SK-N-SH treated with all-trans-retinoic acid at 6 μM for 48 hours (cell line): Measurements from ENCODE around the gene ASTN2.

ENCODE experiments used
- ATAC-seq: fragments of 200-7000 bp; cut with Tn5 transposase; 3 replicates; pipeline ENCODE4 v1.9.1; 2020; ENCODE audit warnings: mild to moderate bottlenecking, moderate library complexity
- ARNTL ChIP-seq: fragments of 450-650 bp; formaldehyde crosslinking; IDR thresholded peaks from 2 replicates; pipeline ENCODE4 v1.5.0; 2020; ENCODE audit warnings: low read depth, mild to moderate bottlenecking, moderate library complexity, borderline replicate concordance
- BACH2 ChIP-seq: fragments of 250-450 bp; sonication (Bioruptor Pico); IDR thresholded peaks from 2 replicates; pipeline ENCODE4 v1.9.0; 2021; ENCODE audit warnings: mild to moderate bottlenecking, borderline replicate concordance
- CSDC2 ChIP-seq: fragments of 250-450 bp; sonication (Bioruptor Pico); IDR thresholded peaks from 2 replicates; pipeline ENCODE4 v1.5.0; 2020; ENCODE audit warnings: mild to moderate bottlenecking, moderate library complexity
- ESRRG ChIP-seq: fragments of 250-450 bp; sonication (Bioruptor Pico); IDR thresholded peaks from 2 replicates; pipeline ENCODE4 v1.6.1; 2021; ENCODE audit warnings: mild to moderate bottlenecking
- GLIS3 ChIP-seq: fragments of 250-450 bp; sonication (Bioruptor Pico); IDR thresholded peaks from 2 replicates; pipeline ENCODE4 v1.5.0; 2020; ENCODE audit warnings: mild to moderate bottlenecking, moderate library complexity
- ISL1 ChIP-seq: fragments of 250-450 bp; sonication (Bioruptor Pico); IDR thresholded peaks from 2 replicates; pipeline ENCODE4 v2.1.2; 2022; ENCODE audit warnings: mild to moderate bottlenecking, moderate library complexity
- OSR1 ChIP-seq: fragments of 250-450 bp; sonication (Bioruptor Pico); IDR thresholded peaks from 2 replicates; pipeline ENCODE4 v1.8.0; 2022; ENCODE audit warnings: moderate library complexity, mild to moderate bottlenecking, inconsistent platforms
- PPARA ChIP-seq: fragments of 250-450 bp; sonication (Bioruptor Pico); IDR thresholded peaks from 2 replicates; pipeline ENCODE4 v1.5.0; 2020; ENCODE audit warnings: mild to moderate bottlenecking, borderline replicate concordance
- RARB ChIP-seq: fragments of 250-450 bp; sonication (Bioruptor Pico); IDR thresholded peaks from 2 replicates; pipeline ENCODE4 v1.8.0; 2021; ENCODE audit warnings: mild to moderate bottlenecking, moderate library complexity
- SNAI2 ChIP-seq: fragments of 250-450 bp; sonication (Bioruptor Pico); IDR thresholded peaks from 2 replicates; pipeline ENCODE4 v1.5.0; 2020; ENCODE audit warnings: mild to moderate bottlenecking, moderate library complexity
- TCF4 ChIP-seq: fragments of 250-450 bp; sonication (Bioruptor Pico); IDR thresholded peaks from 2 replicates; pipeline ENCODE4 v1.8.0; 2021; ENCODE audit warnings: mild to moderate bottlenecking, moderate library complexity, borderline replicate concordance
- TOX ChIP-seq: fragments of 250-450 bp; sonication (Bioruptor Pico); IDR thresholded peaks from 2 replicates; pipeline ENCODE4 v1.8.0; 2021; ENCODE audit warnings: mild to moderate bottlenecking, moderate library complexity, borderline replicate concordance
- ZC3H10 ChIP-seq: fragments of 250-450 bp; sonication (Bioruptor Pico); IDR thresholded peaks from 2 replicates; pipeline ENCODE4 v1.5.1; 2021; ENCODE audit warnings: mild to moderate bottlenecking, moderate library complexity
- ZFP3 ChIP-seq: fragments of 250-450 bp; sonication (Bioruptor Pico); IDR thresholded peaks from 2 replicates; pipeline ENCODE4 v1.5.0; 2020; ENCODE audit warnings: mild to moderate bottlenecking, moderate library complexity
- ZFP30 ChIP-seq: fragments of 450-650 bp; formaldehyde crosslinking; IDR thresholded peaks from 2 replicates; pipeline ENCODE4 v1.5.0; 2022; ENCODE audit warnings: mild to moderate bottlenecking, moderate library complexity
- ZNF565 ChIP-seq: fragments of 450-650 bp; formaldehyde crosslinking; conservative IDR thresholded peaks from 2 replicates; pipeline ENCODE4 v1.5.0; 2020; ENCODE audit warnings: low read depth, mild to moderate bottlenecking, moderate library complexity
- ZNF70 ChIP-seq: fragments of 450-650 bp; formaldehyde crosslinking; IDR thresholded peaks from 2 replicates; pipeline ENCODE4 v1.5.0; 2020; ENCODE audit warnings: mild to moderate bottlenecking, moderate library complexity
- ZNF8 ChIP-seq: fragments of 450-650 bp; formaldehyde crosslinking; IDR thresholded peaks from 2 replicates; pipeline ENCODE4 v1.5.0; 2020; ENCODE audit warnings: mild to moderate bottlenecking, moderate library complexity
- TF ChIP-seq, protein P1 (sequence below): fragments of 250-450 bp; sonication (Bioruptor Pico); IDR thresholded peaks from 2 replicates; pipeline ENCODE4 v1.8.0; 2020; ENCODE audit warnings: mild to moderate bottlenecking, moderate library complexity, borderline replicate concordance
- TF ChIP-seq, protein P2 (sequence below): fragments of 250-450 bp; sonication (Bioruptor Pico); IDR thresholded peaks from 2 replicates; pipeline ENCODE4 v1.5.1; 2021; ENCODE audit warnings: mild to moderate bottlenecking, moderate library complexity
- TF ChIP-seq, protein P3 (sequence below): fragments of 250-450 bp; sonication (Bioruptor Pico); IDR thresholded peaks from 2 replicates; pipeline ENCODE4 v1.5.0; 2020; ENCODE audit warnings: mild to moderate bottlenecking, moderate library complexity
- TF ChIP-seq, protein P4 (sequence below): fragments of 250-450 bp; sonication (Bioruptor Pico); IDR thresholded peaks from 2 replicates; pipeline ENCODE4 v1.8.0; 2021; ENCODE audit warnings: low read depth, mild to moderate bottlenecking, moderate library complexity, borderline replicate concordance

ASTN2 gene

DNA sequence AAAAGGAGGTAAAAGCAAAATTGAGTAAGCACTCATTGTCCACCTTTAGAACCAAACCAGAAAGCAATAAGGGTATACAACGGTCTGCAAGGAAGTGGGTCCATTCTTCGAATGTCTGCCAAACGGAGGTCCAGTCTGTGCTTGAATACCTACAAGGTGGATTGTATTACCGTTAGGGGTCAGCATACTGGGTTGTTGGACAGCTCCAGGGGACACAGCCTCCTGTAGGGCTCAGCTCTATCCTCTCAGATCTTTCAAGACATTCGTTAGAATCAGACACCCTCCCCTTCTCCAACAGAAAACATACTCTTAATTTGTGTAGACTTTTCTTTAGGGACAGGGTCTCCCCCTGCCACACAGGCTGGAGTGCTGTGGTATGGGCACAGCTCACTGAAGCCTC lies 5.5 kb downstream of the ASTN2 start (continued):
- TF ChIP-seq ZNF70 (CRISPR knock-in tag): no peak
- no peak for TF ChIP-seq SNAI2 (CRISPR knock-in tag)
- no peak for TF ChIP-seq OSR1 (CRISPR knock-in tag)
- no peak for TF ChIP-seq ZFP30
- TF ChIP-seq ZNF565 (CRISPR knock-in tag): no peak
- TF ChIP-seq RARB: no peak
- no peak for TF ChIP-seq PPARA (CRISPR knock-in tag)
- TF ChIP-seq ARNTL (CRISPR knock-in tag): no peak
- TF ChIP-seq, protein P1, sequence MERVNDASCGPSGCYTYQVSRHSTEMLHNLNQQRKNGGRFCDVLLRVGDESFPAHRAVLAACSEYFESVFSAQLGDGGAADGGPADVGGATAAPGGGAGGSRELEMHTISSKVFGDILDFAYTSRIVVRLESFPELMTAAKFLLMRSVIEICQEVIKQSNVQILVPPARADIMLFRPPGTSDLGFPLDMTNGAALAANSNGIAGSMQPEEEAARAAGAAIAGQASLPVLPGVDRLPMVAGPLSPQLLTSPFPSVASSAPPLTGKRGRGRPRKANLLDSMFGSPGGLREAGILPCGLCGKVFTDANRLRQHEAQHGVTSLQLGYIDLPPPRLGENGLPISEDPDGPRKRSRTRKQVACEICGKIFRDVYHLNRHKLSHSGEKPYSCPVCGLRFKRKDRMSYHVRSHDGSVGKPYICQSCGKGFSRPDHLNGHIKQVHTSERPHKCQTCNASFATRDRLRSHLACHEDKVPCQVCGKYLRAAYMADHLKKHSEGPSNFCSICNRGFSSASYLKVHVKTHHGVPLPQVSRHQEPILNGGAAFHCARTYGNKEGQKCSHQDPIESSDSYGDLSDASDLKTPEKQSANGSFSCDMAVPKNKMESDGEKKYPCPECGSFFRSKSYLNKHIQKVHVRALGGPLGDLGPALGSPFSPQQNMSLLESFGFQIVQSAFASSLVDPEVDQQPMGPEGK: no peak

DNA sequence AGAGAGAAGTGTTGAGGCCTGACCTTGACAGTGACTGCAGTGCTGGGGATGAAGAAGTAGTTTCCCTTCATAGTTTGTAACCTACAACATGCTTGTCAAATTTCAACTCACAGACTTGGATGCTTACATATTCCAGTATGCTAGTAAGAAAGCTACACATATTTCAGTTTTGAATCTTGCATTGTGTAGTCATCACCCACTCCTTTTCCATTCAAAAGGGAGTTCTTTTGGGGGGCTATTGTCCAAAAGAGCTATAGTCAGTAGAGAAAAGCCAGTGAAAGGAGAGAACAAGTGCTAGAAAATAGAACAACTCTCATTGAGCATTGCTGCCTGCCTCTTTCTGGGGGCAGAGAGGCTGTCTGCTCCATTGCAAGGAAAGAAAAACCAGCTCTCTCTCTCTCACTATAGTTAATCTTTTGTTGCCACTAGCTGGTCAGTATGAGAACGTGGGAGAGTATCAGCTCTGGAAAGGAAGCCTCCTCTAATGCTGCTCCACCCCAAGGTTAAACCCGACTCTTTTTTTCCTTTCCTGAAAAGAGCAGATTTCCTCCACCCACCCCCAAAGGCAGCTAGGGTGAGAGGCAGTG lies 7.3 kb downstream of the ASTN2 start:
- ATAC-seq: no peak
- TF ChIP-seq OSR1 (CRISPR knock-in tag): no peak
- TF ChIP-seq ZFP30: no peak
- no peak for TF ChIP-seq ZFP3
- no peak for TF ChIP-seq SNAI2 (CRISPR knock-in tag)
- no peak for TF ChIP-seq TCF4 (CRISPR knock-in tag)
- TF ChIP-seq ISL1 (CRISPR knock-in tag): no peak
- TF ChIP-seq PPARA (CRISPR knock-in tag): no peak
- no peak for TF ChIP-seq ESRRG (CRISPR knock-in tag)
- no peak for TF ChIP-seq ZNF565 (CRISPR knock-in tag)
- TF ChIP-seq ZC3H10: no peak
- TF ChIP-seq ZNF8 (CRISPR knock-in tag): no peak
- TF ChIP-seq, protein P2, sequence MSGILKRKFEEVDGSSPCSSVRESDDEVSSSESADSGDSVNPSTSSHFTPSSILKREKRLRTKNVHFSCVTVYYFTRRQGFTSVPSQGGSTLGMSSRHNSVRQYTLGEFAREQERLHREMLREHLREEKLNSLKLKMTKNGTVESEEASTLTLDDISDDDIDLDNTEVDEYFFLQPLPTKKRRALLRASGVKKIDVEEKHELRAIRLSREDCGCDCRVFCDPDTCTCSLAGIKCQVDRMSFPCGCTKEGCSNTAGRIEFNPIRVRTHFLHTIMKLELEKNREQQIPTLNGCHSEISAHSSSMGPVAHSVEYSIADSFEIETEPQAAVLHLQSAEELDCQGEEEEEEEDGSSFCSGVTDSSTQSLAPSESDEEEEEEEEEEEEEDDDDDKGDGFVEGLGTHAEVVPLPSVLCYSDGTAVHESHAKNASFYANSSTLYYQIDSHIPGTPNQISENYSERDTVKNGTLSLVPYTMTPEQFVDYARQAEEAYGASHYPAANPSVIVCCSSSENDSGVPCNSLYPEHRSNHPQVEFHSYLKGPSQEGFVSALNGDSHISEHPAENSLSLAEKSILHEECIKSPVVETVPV (CRISPR knock-in tag): no peak
- no peak for TF ChIP-seq CSDC2 (CRISPR knock-in tag)
- no peak for TF ChIP-seq TOX (CRISPR knock-in tag)
- TF ChIP-seq, protein P1: no peak
- TF ChIP-seq BACH2 (CRISPR knock-in tag): no peak
- TF ChIP-seq ZNF70 (CRISPR knock-in tag): no peak
- TF ChIP-seq, protein P3, sequence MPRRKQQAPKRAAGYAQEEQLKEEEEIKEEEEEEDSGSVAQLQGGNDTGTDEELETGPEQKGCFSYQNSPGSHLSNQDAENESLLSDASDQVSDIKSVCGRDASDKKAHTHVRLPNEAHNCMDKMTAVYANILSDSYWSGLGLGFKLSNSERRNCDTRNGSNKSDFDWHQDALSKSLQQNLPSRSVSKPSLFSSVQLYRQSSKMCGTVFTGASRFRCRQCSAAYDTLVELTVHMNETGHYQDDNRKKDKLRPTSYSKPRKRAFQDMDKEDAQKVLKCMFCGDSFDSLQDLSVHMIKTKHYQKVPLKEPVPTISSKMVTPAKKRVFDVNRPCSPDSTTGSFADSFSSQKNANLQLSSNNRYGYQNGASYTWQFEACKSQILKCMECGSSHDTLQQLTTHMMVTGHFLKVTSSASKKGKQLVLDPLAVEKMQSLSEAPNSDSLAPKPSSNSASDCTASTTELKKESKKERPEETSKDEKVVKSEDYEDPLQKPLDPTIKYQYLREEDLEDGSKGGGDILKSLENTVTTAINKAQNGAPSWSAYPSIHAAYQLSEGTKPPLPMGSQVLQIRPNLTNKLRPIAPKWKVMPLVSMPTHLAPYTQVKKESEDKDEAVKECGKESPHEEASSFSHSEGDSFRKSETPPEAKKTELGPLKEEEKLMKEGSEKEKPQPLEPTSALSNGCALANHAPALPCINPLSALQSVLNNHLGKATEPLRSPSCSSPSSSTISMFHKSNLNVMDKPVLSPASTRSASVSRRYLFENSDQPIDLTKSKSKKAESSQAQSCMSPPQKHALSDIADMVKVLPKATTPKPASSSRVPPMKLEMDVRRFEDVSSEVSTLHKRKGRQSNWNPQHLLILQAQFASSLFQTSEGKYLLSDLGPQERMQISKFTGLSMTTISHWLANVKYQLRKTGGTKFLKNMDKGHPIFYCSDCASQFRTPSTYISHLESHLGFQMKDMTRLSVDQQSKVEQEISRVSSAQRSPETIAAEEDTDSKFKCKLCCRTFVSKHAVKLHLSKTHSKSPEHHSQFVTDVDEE: no peak
- no peak for TF ChIP-seq GLIS3 (CRISPR knock-in tag)
- TF ChIP-seq ARNTL (CRISPR knock-in tag): no peak

DNA sequence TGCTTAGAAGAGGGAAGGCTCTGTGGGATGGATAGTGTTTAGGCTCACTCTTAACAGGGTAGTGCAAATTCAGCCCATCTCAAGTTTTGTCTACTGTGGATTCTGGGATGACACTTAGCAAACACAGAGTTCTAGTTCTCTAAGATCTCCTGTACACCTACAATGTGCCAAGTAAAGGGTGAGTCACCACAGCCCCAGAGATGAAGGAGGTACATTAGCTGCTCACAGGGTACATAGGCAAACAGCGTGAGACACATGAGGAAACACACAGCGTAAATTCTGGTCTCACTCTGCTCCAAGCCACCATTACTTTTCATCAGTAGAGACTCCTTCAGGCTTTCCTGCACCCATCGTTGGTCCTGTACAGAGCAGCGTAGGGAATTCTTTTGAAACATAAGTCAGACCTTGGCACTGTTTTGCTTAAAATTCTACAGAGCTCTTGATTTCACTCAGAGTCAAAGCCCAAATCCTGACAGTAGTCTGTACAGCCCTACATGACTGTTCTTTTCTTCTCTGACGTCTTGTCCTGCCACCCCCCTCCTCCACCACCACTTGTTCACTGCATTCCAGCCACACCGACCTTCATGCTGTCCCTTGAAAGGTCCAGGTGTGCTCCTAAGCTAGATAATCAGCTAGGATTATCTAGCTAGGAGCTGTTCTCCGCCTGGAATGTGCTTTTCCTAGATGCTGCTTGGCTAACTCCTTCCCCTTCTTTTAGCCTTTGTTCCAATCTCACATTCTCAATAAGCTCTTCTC lies 8.7 kb downstream of the ASTN2 start:
- ATAC-seq: no peak
- TF ChIP-seq ESRRG (CRISPR knock-in tag) (no peak), ISL1 (CRISPR knock-in tag) (no peak), ZNF565 (CRISPR knock-in tag) (no peak), RARB (no peak), ARNTL (CRISPR knock-in tag) (no peak), SNAI2 (CRISPR knock-in tag) (no peak), ZNF8 (CRISPR knock-in tag) (no peak), BACH2 (CRISPR knock-in tag) (no peak), ZNF70 (CRISPR knock-in tag) (no peak)
- TF ChIP-seq, protein P4, sequence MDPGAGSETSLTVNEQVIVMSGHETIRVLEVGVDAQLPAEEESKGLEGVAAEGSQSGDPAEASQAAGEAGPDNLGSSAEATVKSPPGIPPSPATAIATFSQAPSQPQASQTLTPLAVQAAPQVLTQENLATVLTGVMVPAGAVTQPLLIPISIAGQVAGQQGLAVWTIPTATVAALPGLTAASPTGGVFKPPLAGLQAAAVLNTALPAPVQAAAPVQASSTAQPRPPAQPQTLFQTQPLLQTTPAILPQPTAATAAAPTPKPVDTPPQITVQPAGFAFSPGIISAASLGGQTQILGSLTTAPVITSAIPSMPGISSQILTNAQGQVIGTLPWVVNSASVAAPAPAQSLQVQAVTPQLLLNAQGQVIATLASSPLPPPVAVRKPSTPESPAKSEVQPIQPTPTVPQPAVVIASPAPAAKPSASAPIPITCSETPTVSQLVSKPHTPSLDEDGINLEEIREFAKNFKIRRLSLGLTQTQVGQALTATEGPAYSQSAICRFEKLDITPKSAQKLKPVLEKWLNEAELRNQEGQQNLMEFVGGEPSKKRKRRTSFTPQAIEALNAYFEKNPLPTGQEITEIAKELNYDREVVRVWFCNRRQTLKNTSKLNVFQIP (CRISPR knock-in tag): no peak
- TF ChIP-seq, protein P2 (CRISPR knock-in tag): no peak
- TF ChIP-seq, protein P1: no peak
